PC-9 (cell line): Measurements from ENCODE around the gene HECTD1.

Source experiments
- CTCF ChIP-seq: fragments of 200-600 bp; sonication (generic); conservative IDR thresholded peaks from 2 replicates; pipeline ENCODE4 v1.6.1; 2017; ENCODE audit warnings: mixed run types, antibody characterized with exemption, mild to moderate bottlenecking, moderate library complexity
- EZH2 ChIP-seq: fragments of 200-600 bp; sonication (generic); IDR thresholded peaks from 2 replicates; pipeline ENCODE4 v1.8.0; 2017; ENCODE audit warnings: antibody characterized with exemption, low read depth

GRCh38 chr14:31126680-31127079 is 80.9 kb downstream of the HECTD1 start:
- no peak for TF ChIP-seq CTCF
- TF ChIP-seq EZH2: no peak
